AML-193 (cell line): ENCODE data around the gene CYP19A1.
"Not testable (repeated sequence)": the region's sequence is repeated elsewhere in the genome, so short reads cannot be mapped to it uniquely, and the experiment has no call there.

ENCODE experiments used
- DNase-seq, 2 experiments: peaks; one replicate each; lab custom pipeline; 2025; lab: John Stamatoyannopoulos, UW

The CYP19A1 gene

GRCh38 chr15:51298620-51299019 is 39.8 kb downstream of the CYP19A1 start:
- no peak for DNase-seq

- no peak for DNase-seq
These were observed 47.7 kb downstream of the CYP19A1 start for GRCh38 chr15:51290720-51291119.

- DNase-seq: no peak
These were observed 49.1 kb downstream of the CYP19A1 start for GRCh38 chr15:51289290-51289689.

- no peak for DNase-seq
These were observed 50.0 kb downstream of the CYP19A1 start for GRCh38 chr15:51288143-51289065.

- peak; percentile 9 to 15 for DNase-seq
These were observed 51.6 kb downstream of the CYP19A1 start for GRCh38 chr15:51286816-51287215.

GRCh38 chr15:51285399-51285798 is 53.0 kb downstream of the CYP19A1 start:
- no peak for DNase-seq

GRCh38 chr15:51284871-51285270 is 53.5 kb downstream of the CYP19A1 start:
- no peak for DNase-seq

- DNase-seq: peak; percentile 4 to 24
These were observed 55.4 kb downstream of the CYP19A1 start for GRCh38 chr15:51283026-51283425.

- not testable (repeated sequence) for DNase-seq
These were observed 56.2 kb downstream of the CYP19A1 start for GRCh38 chr15:51282241-51282640.

- DNase-seq: peak; percentile 48 to 58
These were observed 56.9 kb downstream of the CYP19A1 start for GRCh38 chr15:51281368-51281967.

- no peak for DNase-seq
These were observed 57.6 kb downstream of the CYP19A1 start for GRCh38 chr15:51280838-51281237.

- DNase-seq: no peak
These were observed 59.0 kb downstream of the CYP19A1 start for GRCh38 chr15:51279391-51279790.

- DNase-seq: no peak
These were observed 61.3 kb downstream of the CYP19A1 start for GRCh38 chr15:51277101-51277500.

- no peak for DNase-seq
These were observed 63.4 kb downstream of the CYP19A1 start for GRCh38 chr15:51274956-51275355.

GRCh38 chr15:51270706-51271105 is 67.7 kb downstream of the CYP19A1 start:
- DNase-seq: no peak

GRCh38 chr15:51269496-51269895 is 68.9 kb downstream of the CYP19A1 start:
- no peak for DNase-seq

GRCh38 chr15:51267703-51268083 is 70.7 kb downstream of the CYP19A1 start:
- DNase-seq: no peak

- DNase-seq: no peak
These were observed 71.2 kb downstream of the CYP19A1 start for GRCh38 chr15:51267051-51267702.

- DNase-seq: no peak
These were observed 71.7 kb downstream of the CYP19A1 start for GRCh38 chr15:51266656-51267050.

GRCh38 chr15:51265037-51265555 is 73.3 kb downstream of the CYP19A1 start:
- no peak for DNase-seq

GRCh38 chr15:51263726-51264125 is 74.7 kb downstream of the CYP19A1 start:
- no peak for DNase-seq

GRCh38 chr15:51263116-51263515 is 75.3 kb downstream of the CYP19A1 start:
- no peak for DNase-seq

GRCh38 chr15:51262463-51262862 is 75.9 kb downstream of the CYP19A1 start:
- peak; percentile 34 to 59 for DNase-seq
